ENCODE data around the gene AR.

The AR gene

GRCh38 chrX:67543818-67544217 lies at the start of gene AR:
AR (plus strand) TSS chrX:67544021; CDS start chrX:67545147, 1,126 bp downstream.
- no peak for DNase-seq

- DNase-seq = no peak
These were observed 43.2 kb upstream of the AR start for GRCh38 chrX:67500617-67501016.

- DNase-seq = no peak
These were observed 40.8 kb upstream of the AR start for GRCh38 chrX:67503004-67503403.

GRCh38 chrX:67503453-67503852 lies 40.4 kb upstream of the AR start:
- no peak for DNase-seq

GRCh38 chrX:67520671-67521070 lies 23.1 kb upstream of the AR start:
- no peak for DNase-seq

- no peak for DNase-seq
These were observed 20.7 kb upstream of the AR start for GRCh38 chrX:67523002-67523681.

GRCh38 chrX:67523932-67524331 lies 19.9 kb upstream of the AR start:
- no peak for DNase-seq

- DNase-seq = no peak
These were observed 19.4 kb upstream of the AR start for GRCh38 chrX:67524428-67524827.

GRCh38 chrX:67524950-67525691 lies 18.7 kb upstream of the AR start:
- no peak for DNase-seq

- no peak for DNase-seq
These were observed 7.3 kb upstream of the AR start for GRCh38 chrX:67536564-67536963.

- DNase-seq = no peak
These were observed 5.4 kb upstream of the AR start for GRCh38 chrX:67538383-67538782.

- DNase-seq = no peak
These were observed 637 bp downstream of the AR start for GRCh38 chrX:67544281-67545035.

- DNase-seq = no peak
These were observed 1.4 kb downstream of the AR start for GRCh38 chrX:67545036-67545821.

GRCh38 chrX:67545893-67546495 lies 2.2 kb downstream of the AR start:
- DNase-seq = no peak

GRCh38 chrX:67546496-67547423 lies 2.9 kb downstream of the AR start:
- no peak for DNase-seq

GRCh38 chrX:67555578-67556203 lies 11.9 kb downstream of the AR start:
- DNase-seq = no peak

GRCh38 chrX:67558267-67558666 lies 14.4 kb downstream of the AR start:
- DNase-seq = no peak

GRCh38 chrX:67563469-67564448 lies 19.9 kb downstream of the AR start:
- no peak for DNase-seq

- no peak for DNase-seq
These were observed 20.7 kb downstream of the AR start for GRCh38 chrX:67564475-67564874.

GRCh38 chrX:67568769-67569168 lies 24.9 kb downstream of the AR start:
- DNase-seq = no peak

Measured in DMS79 (cell line).